WTC11 (cell line): Measurements from ENCODE around the gene SEC11A. TPM values are rescaled to one million over a fixed set of nuclear protein-coding genes. Genes with fewer than 3 reads are reported as not detected.

Experiments used
- ATAC-seq: fragments of 200-7000 bp; cut with Tn5 transposase; 2 replicates; pipeline ENCODE4 v1.10.0; 2021; ENCODE audit warnings: mild to moderate bottlenecking, moderate library complexity
- CTCF ChIA-PET: fragments of 300-600 bp; sonication (Branson Sonifier 250); formaldehyde crosslinking; loops from one replicate; lab custom pipeline; 2021; ENCODE audit warnings: antibody characterized with exemption; lab: Charles Lee
- POLR2A ChIA-PET: fragments of 350-600 bp; sonication (Branson Sonifier 250); formaldehyde crosslinking; loops from one replicate; lab custom pipeline; 2021; ENCODE audit warnings: antibody characterized with exemption; lab: Charles Lee
- DNase-seq: peaks from one replicate; pipeline ENCODE4 v3.0.0; 2021; ENCODE audit warnings: low spot score
- H3K27ac Mint-ChIP-seq: 2 replicates; pipeline ENCODE4 v1.8.0; 2021; ENCODE audit warnings: mixed read lengths
- H3K27me3 Mint-ChIP-seq: 2 replicates; pipeline ENCODE4 v1.8.0; 2021; ENCODE audit warnings: low read depth, mild to moderate bottlenecking, moderate library complexity, mixed read lengths
- H3K36me3 Mint-ChIP-seq: 2 replicates; pipeline ENCODE4 v1.8.0; 2021; ENCODE audit warnings: mixed read lengths
- H3K4me1 Mint-ChIP-seq: 2 replicates; pipeline ENCODE4 v1.8.0; 2022; ENCODE audit warnings: mixed read lengths
- H3K4me3 Mint-ChIP-seq: 2 replicates; pipeline ENCODE4 v1.8.0; 2021; ENCODE audit warnings: mild to moderate bottlenecking, moderate library complexity, mixed read lengths
- H3K9me3 Mint-ChIP-seq: 2 replicates; pipeline ENCODE4 v1.8.0; 2021; ENCODE audit warnings: mixed read lengths
- ATF1 ChIP-seq: sonication (generic); formaldehyde crosslinking; IDR thresholded peaks from 2 replicates; pipeline ENCODE4 v1.8.1; 2023; ENCODE audit warnings: mild to moderate bottlenecking, moderate library complexity, missing genetic modification reagents
- CBFB ChIP-seq: sonication (generic); formaldehyde crosslinking; IDR thresholded peaks from 2 replicates; pipeline ENCODE4 v1.8.1; 2022; ENCODE audit warnings: mild to moderate bottlenecking, low read depth, missing genetic modification reagents
- CREM ChIP-seq: sonication (generic); formaldehyde crosslinking; IDR thresholded peaks from 2 replicates; pipeline ENCODE4 v1.8.1; 2022; ENCODE audit warnings: mild to moderate bottlenecking, missing genetic modification reagents, moderate library complexity
- ELF4 ChIP-seq: sonication (generic); formaldehyde crosslinking; IDR thresholded peaks from 2 replicates; pipeline ENCODE4 v1.8.1; 2022; ENCODE audit warnings: low read depth, mild to moderate bottlenecking, moderate library complexity, missing genetic modification reagents
- FOXJ3 ChIP-seq: sonication (generic); formaldehyde crosslinking; IDR thresholded peaks from 2 replicates; pipeline ENCODE4 v1.9.0; 2021; ENCODE audit warnings: missing genetic modification reagents, mild to moderate bottlenecking, borderline replicate concordance
- FOXP1 ChIP-seq: sonication (generic); formaldehyde crosslinking; IDR thresholded peaks from 2 replicates; pipeline ENCODE4 v1.8.0; 2022; ENCODE audit warnings: missing genetic modification reagents, mild to moderate bottlenecking, moderate library complexity, borderline replicate concordance
- GABPB1 ChIP-seq: sonication (generic); formaldehyde crosslinking; IDR thresholded peaks from 2 replicates; pipeline ENCODE4 v1.8.1; 2023; ENCODE audit warnings: mild to moderate bottlenecking, missing genetic modification reagents
- KAT7 ChIP-seq: sonication (generic); formaldehyde crosslinking; IDR thresholded peaks from 2 replicates; pipeline ENCODE4 v1.8.1; 2023; ENCODE audit warnings: missing genetic modification reagents, mild to moderate bottlenecking, borderline replicate concordance
- MXD4 ChIP-seq: fragments of 250-450 bp; sonication (Bioruptor Pico); IDR thresholded peaks from 2 replicates; pipeline ENCODE4 v1.8.0; 2021; ENCODE audit warnings: mild to moderate bottlenecking, moderate library complexity, borderline replicate concordance
- NR2C2 ChIP-seq: sonication (generic); formaldehyde crosslinking; IDR thresholded peaks from 2 replicates; pipeline ENCODE4 v1.8.0; 2022; ENCODE audit warnings: mild to moderate bottlenecking, missing genetic modification reagents
- NR3C1 ChIP-seq: sonication (generic); formaldehyde crosslinking; conservative IDR thresholded peaks from 2 replicates; pipeline ENCODE4 v1.8.1; 2023; ENCODE audit warnings: low read depth, mild to moderate bottlenecking, missing genetic modification reagents
- OVOL2 ChIP-seq: fragments of 250-450 bp; sonication (Bioruptor Pico); IDR thresholded peaks from 2 replicates; pipeline ENCODE4 v1.9.0; 2021; ENCODE audit warnings: mild to moderate bottlenecking, borderline replicate concordance
- RORB ChIP-seq: fragments of 250-450 bp; sonication (Bioruptor Pico); IDR thresholded peaks from 2 replicates; pipeline ENCODE4 v1.9.0; 2021; ENCODE audit warnings: mild to moderate bottlenecking
- SOX15 ChIP-seq: fragments of 250-450 bp; sonication (Bioruptor Pico); IDR thresholded peaks from 2 replicates; pipeline ENCODE4 v1.9.0; 2021; ENCODE audit warnings: mild to moderate bottlenecking
- TCF7 ChIP-seq: sonication (generic); formaldehyde crosslinking; IDR thresholded peaks from 2 replicates; pipeline ENCODE4 v1.8.0; 2022; ENCODE audit warnings: mild to moderate bottlenecking, low read depth, missing genetic modification reagents, moderate library complexity
- TEAD4 ChIP-seq: sonication (generic); formaldehyde crosslinking; IDR thresholded peaks from 2 replicates; pipeline ENCODE4 v1.8.0; 2022; ENCODE audit warnings: mild to moderate bottlenecking, missing genetic modification reagents
- ZNF138 ChIP-seq: sonication (generic); formaldehyde crosslinking; conservative IDR thresholded peaks from 2 replicates; pipeline ENCODE4 v1.8.1; 2022; ENCODE audit warnings: mild to moderate bottlenecking, moderate library complexity, missing genetic modification reagents
- ZNF219 ChIP-seq: sonication (generic); formaldehyde crosslinking; IDR thresholded peaks from 2 replicates; pipeline ENCODE4 v1.8.0; 2023; ENCODE audit warnings: missing genetic modification reagents, mild to moderate bottlenecking, borderline replicate concordance
- ZNF232 ChIP-seq: sonication (generic); formaldehyde crosslinking; IDR thresholded peaks from 2 replicates; pipeline ENCODE4 v1.8.0; 2022; ENCODE audit warnings: mild to moderate bottlenecking, missing genetic modification reagents
- ZNF416 ChIP-seq: fragments of 250-450 bp; sonication (Bioruptor Pico); IDR thresholded peaks from 2 replicates; pipeline ENCODE4 v1.9.0; 2021; ENCODE audit warnings: mild to moderate bottlenecking, inconsistent platforms
- total RNA-seq: library from RNA; stranded (reverse); gene quantifications from 3 replicates; pipeline ENCODE4 v1.2.3, GENCODE V29; 2021
- TF ChIP-seq, protein P1 (sequence below): sonication (generic); formaldehyde crosslinking; IDR thresholded peaks from 2 replicates; pipeline ENCODE4 v1.8.1; 2023; ENCODE audit warnings: mild to moderate bottlenecking, missing genetic modification reagents
- TF ChIP-seq, protein P2 (sequence below): sonication (generic); formaldehyde crosslinking; IDR thresholded peaks from 2 replicates; pipeline ENCODE4 v1.8.1; 2022; ENCODE audit warnings: low read depth, missing genetic modification reagents, borderline replicate concordance
- TF ChIP-seq, protein P3 (sequence below): sonication (generic); formaldehyde crosslinking; conservative IDR thresholded peaks from 2 replicates; pipeline ENCODE4 v1.8.1; 2022; ENCODE audit warnings: mild to moderate bottlenecking, missing genetic modification reagents
- TF ChIP-seq, protein P4 (sequence below): sonication (generic); formaldehyde crosslinking; IDR thresholded peaks from 2 replicates; pipeline ENCODE4 v1.8.1; 2023; ENCODE audit warnings: mild to moderate bottlenecking, missing genetic modification reagents
- TF ChIP-seq, protein P5 (sequence below): fragments of 250-450 bp; sonication (Bioruptor Pico); conservative IDR thresholded peaks from 2 replicates; pipeline ENCODE4 v1.9.0; 2021; ENCODE audit warnings: mild to moderate bottlenecking
- TF ChIP-seq, protein P6 (sequence below): fragments of 250-450 bp; sonication (Bioruptor Pico); IDR thresholded peaks from 2 replicates; pipeline ENCODE4 v1.9.0; 2021; ENCODE audit warnings: mild to moderate bottlenecking
- TF ChIP-seq, protein P7 (sequence below): sonication (generic); formaldehyde crosslinking; IDR thresholded peaks from 2 replicates; pipeline ENCODE4 v1.8.0; 2022; ENCODE audit warnings: mild to moderate bottlenecking, missing genetic modification reagents

Gene SEC11A
- total RNA-seq, 1 experiment from 2014 or later = 214 TPM

DNA sequence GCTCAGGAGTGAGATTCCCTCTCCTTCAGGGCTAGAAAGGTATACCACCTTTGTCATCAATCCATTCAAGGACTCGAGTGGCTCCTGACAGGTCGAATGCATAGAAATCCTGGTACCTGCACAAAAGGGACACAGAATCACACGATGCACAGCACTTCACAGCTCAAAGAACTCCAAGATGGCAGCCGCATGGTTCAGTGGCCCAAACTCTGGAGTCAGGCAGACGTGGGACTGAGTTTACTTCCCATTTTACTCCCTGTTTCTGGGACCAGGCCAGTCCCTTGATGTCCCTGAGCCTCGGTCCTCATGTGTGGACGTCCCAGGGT lies 62.4 kb downstream of the SEC11A start (continued):
- no peak for TF ChIP-seq TCF7
- TF ChIP-seq, protein P1, sequence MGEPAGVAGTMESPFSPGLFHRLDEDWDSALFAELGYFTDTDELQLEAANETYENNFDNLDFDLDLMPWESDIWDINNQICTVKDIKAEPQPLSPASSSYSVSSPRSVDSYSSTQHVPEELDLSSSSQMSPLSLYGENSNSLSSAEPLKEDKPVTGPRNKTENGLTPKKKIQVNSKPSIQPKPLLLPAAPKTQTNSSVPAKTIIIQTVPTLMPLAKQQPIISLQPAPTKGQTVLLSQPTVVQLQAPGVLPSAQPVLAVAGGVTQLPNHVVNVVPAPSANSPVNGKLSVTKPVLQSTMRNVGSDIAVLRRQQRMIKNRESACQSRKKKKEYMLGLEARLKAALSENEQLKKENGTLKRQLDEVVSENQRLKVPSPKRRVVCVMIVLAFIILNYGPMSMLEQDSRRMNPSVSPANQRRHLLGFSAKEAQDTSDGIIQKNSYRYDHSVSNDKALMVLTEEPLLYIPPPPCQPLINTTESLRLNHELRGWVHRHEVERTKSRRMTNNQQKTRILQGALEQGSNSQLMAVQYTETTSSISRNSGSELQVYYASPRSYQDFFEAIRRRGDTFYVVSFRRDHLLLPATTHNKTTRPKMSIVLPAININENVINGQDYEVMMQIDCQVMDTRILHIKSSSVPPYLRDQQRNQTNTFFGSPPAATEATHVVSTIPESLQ (CRISPR knock-in tag) = no peak

DNA sequence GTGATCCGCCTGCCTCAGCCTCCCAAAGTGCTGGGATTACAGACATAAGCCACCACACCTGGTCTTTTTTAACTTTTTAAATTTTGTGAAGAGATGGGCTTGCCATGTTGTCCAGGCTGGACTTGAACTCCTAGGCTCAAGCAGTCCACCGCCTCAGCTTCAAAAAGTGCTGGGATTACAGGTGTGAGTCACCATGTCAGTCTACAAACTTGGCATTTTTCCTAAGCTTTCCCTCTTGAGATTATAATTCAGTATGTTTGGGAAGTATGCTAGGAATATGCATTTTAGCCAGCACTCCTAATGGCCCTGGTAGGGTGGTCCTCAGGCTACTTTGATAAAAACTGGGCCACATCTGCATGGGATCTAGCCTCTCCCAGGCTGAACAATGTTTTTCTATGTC lies 66.2 kb downstream of the SEC11A start:
- no peaks in the 10 kb centered on the region; the same call in 1 of the 2 replicates for H3K27me3 Mint-ChIP-seq

DNA sequence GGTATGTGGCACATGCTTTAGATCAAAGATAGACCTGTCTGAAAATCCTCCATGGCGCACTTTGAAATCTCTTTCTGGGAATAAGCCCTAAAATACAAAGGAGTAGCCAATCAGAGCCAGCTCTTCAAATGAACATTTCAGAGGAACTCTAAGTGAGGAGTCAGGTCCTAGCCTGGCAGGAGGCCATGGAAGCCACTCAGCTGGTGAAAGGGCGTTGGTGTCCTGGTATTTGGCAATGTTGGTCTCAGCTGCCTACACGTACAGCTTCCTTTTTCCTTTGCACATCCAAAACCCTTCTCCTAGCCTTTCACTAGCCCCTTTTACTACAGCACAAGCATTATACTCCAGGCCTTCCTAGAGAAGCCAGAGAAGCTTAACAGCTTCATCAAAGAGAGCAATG lies 67.4 kb downstream of the SEC11A start:
- POLR2A ChIA-PET = no interaction called here
- no peak overlapping the region for H3K27ac Mint-ChIP-seq
- TF ChIP-seq NR3C1 (CRISPR knock-in tag) = no peak
- no peak for TF ChIP-seq RORB (CRISPR knock-in tag)
- TF ChIP-seq ELF4 (CRISPR knock-in tag) = no peak
- no peak for TF ChIP-seq ZNF232
- TF ChIP-seq, protein P2, sequence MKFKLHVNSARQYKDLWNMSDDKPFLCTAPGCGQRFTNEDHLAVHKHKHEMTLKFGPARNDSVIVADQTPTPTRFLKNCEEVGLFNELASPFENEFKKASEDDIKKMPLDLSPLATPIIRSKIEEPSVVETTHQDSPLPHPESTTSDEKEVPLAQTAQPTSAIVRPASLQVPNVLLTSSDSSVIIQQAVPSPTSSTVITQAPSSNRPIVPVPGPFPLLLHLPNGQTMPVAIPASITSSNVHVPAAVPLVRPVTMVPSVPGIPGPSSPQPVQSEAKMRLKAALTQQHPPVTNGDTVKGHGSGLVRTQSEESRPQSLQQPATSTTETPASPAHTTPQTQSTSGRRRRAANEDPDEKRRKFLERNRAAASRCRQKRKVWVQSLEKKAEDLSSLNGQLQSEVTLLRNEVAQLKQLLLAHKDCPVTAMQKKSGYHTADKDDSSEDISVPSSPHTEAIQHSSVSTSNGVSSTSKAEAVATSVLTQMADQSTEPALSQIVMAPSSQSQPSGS (CRISPR knock-in tag) = no peak
- TF ChIP-seq ZNF138 (CRISPR knock-in tag) = no peak
- TF ChIP-seq, protein P3, sequence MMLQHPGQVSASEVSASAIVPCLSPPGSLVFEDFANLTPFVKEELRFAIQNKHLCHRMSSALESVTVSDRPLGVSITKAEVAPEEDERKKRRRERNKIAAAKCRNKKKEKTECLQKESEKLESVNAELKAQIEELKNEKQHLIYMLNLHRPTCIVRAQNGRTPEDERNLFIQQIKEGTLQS (CRISPR knock-in tag) = no peak
- TF ChIP-seq, protein P4, sequence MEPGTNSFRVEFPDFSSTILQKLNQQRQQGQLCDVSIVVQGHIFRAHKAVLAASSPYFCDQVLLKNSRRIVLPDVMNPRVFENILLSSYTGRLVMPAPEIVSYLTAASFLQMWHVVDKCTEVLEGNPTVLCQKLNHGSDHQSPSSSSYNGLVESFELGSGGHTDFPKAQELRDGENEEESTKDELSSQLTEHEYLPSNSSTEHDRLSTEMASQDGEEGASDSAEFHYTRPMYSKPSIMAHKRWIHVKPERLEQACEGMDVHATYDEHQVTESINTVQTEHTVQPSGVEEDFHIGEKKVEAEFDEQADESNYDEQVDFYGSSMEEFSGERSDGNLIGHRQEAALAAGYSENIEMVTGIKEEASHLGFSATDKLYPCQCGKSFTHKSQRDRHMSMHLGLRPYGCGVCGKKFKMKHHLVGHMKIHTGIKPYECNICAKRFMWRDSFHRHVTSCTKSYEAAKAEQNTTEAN = no peak
- TF ChIP-seq SOX15 (CRISPR knock-in tag) = no peak
- no peak for TF ChIP-seq NR2C2 (CRISPR knock-in tag)
- no peak for TF ChIP-seq CREM (CRISPR knock-in tag)

More for the DNA sequence above, 66.2 kb downstream of the SEC11A start:
- ChIA-PET CTCF (no interaction called here), POLR2A (no interaction called here)
- peaks cover 11% of the 10 kb centered on the region for H3K4me1 Mint-ChIP-seq
- no peak overlapping the region for H3K4me3 Mint-ChIP-seq
- H3K36me3 Mint-ChIP-seq = peaks cover 52% of the 10 kb centered on the region
- no peak for TF ChIP-seq ZNF416 (CRISPR knock-in tag)
- TF ChIP-seq, protein P5, sequence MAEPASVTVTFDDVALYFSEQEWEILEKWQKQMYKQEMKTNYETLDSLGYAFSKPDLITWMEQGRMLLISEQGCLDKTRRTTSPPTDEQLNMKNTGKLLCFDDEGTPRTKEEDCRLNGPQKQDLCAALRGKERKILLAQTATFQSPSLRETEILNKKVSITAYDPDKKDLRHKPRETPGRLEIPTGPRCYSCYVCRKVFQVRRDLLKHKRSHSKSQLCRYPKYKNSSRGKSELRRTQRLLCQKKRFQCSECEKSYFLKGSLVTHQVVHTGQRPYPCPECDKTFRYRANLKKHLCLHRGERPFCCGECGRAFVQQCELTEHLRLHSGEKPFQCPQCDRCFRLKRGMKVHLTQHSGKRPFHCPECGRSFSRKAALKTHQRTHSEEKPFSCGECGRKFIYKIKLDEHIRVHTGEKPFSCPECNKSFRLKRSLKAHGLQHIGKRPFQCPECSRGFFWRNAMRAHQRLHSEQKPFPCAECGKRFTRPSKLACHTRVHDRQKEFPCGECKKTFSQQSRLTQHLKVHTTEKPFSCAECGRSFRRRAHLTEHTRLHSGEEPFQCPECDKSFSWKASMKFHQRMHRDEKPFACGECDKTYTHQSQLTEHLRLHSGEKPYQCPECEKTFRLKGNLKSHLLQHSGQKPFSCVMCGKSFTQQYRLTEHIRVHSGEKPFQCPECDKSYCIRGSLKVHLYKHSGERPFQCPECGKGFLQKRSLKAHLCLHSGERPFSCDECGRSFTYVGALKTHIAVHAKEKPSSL (CRISPR knock-in tag) = no peak
- TF ChIP-seq NR2C2 (CRISPR knock-in tag) = no peak
- TF ChIP-seq, protein P4 = no peak
- TF ChIP-seq MXD4 (CRISPR knock-in tag) = no peak
- TF ChIP-seq, protein P6, sequence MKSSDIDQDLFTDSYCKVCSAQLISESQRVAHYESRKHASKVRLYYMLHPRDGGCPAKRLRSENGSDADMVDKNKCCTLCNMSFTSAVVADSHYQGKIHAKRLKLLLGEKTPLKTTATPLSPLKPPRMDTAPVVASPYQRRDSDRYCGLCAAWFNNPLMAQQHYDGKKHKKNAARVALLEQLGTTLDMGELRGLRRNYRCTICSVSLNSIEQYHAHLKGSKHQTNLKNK (CRISPR knock-in tag) = no peak
- no peak for TF ChIP-seq KAT7 (CRISPR knock-in tag)
- no peak for TF ChIP-seq ZNF232
- TF ChIP-seq OVOL2 (CRISPR knock-in tag) = no peak
- no peak for TF ChIP-seq FOXJ3 (CRISPR knock-in tag)
- TF ChIP-seq GABPB1 = no peak
- TF ChIP-seq, protein P7, sequence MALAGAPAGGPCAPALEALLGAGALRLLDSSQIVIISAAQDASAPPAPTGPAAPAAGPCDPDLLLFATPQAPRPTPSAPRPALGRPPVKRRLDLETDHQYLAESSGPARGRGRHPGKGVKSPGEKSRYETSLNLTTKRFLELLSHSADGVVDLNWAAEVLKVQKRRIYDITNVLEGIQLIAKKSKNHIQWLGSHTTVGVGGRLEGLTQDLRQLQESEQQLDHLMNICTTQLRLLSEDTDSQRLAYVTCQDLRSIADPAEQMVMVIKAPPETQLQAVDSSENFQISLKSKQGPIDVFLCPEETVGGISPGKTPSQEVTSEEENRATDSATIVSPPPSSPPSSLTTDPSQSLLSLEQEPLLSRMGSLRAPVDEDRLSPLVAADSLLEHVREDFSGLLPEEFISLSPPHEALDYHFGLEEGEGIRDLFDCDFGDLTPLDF (CRISPR knock-in tag) = no peak
- TF ChIP-seq FOXP1 (CRISPR knock-in tag) = no peak
- no peak for TF ChIP-seq ZNF219
- TF ChIP-seq TEAD4 (CRISPR knock-in tag) = no peak
- TF ChIP-seq CBFB (CRISPR knock-in tag) = no peak
- no peak for TF ChIP-seq ATF1 (CRISPR knock-in tag)
- TF ChIP-seq RORB (CRISPR knock-in tag) = no peak
- no peaks in the 10 kb centered on the region for H3K9me3 Mint-ChIP-seq
- no peak for DNase-seq
- no peak overlapping the region for H3K27ac Mint-ChIP-seq
- ATAC-seq = no peak

More for the DNA sequence above, 67.4 kb downstream of the SEC11A start:
- Mint-ChIP-seq H3K9me3 (no peaks in the 10 kb centered on the region), H3K36me3 (peaks cover 58% of the 10 kb centered on the region), H3K4me1 (peaks cover 8% of the 10 kb centered on the region), H3K27me3 (no peaks in the 10 kb centered on the region), H3K4me3 (no peak overlapping the region)
- DNase-seq (no peak), ATAC-seq (no peak)
- CTCF ChIA-PET = interaction anchor here (0.5 to 1.4 kb wide), 5 partner anchors 10 to 129 kb away, joined by 3 to 6 read pairs (median 4); no protein-coding TSS in a partner anchor
